HepG2 (cell line): ENCODE results near the gene GFRA4. TPM values are rescaled to one million over a fixed set of nuclear protein-coding genes. Genes with fewer than 3 reads are reported as not detected.

ENCODE experiments used
- ADNP ChIP-seq: sonication (generic); formaldehyde crosslinking; IDR thresholded peaks from 2 replicates; pipeline ENCODE4 v1.4.0; 2020; ENCODE audit warnings: missing genetic modification reagents
- ATAD3A ChIP-seq: sonication (generic); formaldehyde crosslinking; IDR thresholded peaks from 2 replicates; pipeline ENCODE4 v1.4.0; 2020; ENCODE audit warnings: missing genetic modification reagents
- CREBL2 ChIP-seq: sonication (generic); formaldehyde crosslinking; IDR thresholded peaks from 2 replicates; pipeline ENCODE4 v1.8.1; 2023; ENCODE audit warnings: missing genetic modification reagents, mild to moderate bottlenecking, borderline replicate concordance
- ERF ChIP-seq: IDR thresholded peaks from 2 replicates; pipeline ENCODE4 v1.6.1; 2018; ENCODE audit warnings: missing biosample characterization, missing genetic modification reagents
- GABPB1 ChIP-seq: IDR thresholded peaks from 2 replicates; pipeline ENCODE4 v1.6.1; 2016; ENCODE audit warnings: mild to moderate bottlenecking, missing genetic modification reagents, moderate library complexity, missing compliant biosample characterization
- NCOA5 ChIP-seq: sonication (generic); formaldehyde crosslinking; IDR thresholded peaks from 2 replicates; pipeline ENCODE4 v1.4.0; 2020; ENCODE audit warnings: missing genetic modification reagents
- NFRKB ChIP-seq: fragments of 450-650 bp; IDR thresholded peaks from 2 replicates; pipeline ENCODE4 v1.6.1; 2017
- NR3C1 ChIP-seq: sonication (generic); formaldehyde crosslinking; IDR thresholded peaks from 2 replicates; pipeline ENCODE4 v1.4.0; 2020; ENCODE audit warnings: missing genetic modification reagents
- PAWR ChIP-seq: sonication (generic); formaldehyde crosslinking; IDR thresholded peaks from 2 replicates; pipeline ENCODE4 v1.4.0; 2020; ENCODE audit warnings: missing genetic modification reagents, mild to moderate bottlenecking, borderline replicate concordance
- PCBP1 ChIP-seq: fragments of 200-400 bp; formaldehyde crosslinking; IDR thresholded peaks from 2 replicates; pipeline ENCODE4 v1.6.1; 2017; ENCODE audit warnings: mild to moderate bottlenecking, low read depth, low read length, borderline replicate concordance
- POGK ChIP-seq: sonication (generic); formaldehyde crosslinking; conservative IDR thresholded peaks from 2 replicates; pipeline ENCODE4 v1.8.0; 2022; ENCODE audit warnings: mild to moderate bottlenecking, moderate library complexity, missing genetic modification reagents
- RAD21 ChIP-seq: fragments of 450-650 bp; formaldehyde crosslinking; IDR thresholded peaks from 2 replicates; pipeline ENCODE4 v1.5.0; 2020; ENCODE audit warnings: mild to moderate bottlenecking
- RORA ChIP-seq: sonication (generic); formaldehyde crosslinking; IDR thresholded peaks from 2 replicates; pipeline ENCODE4 v1.5.0; 2020; ENCODE audit warnings: mild to moderate bottlenecking, missing genetic modification reagents, moderate library complexity
- SIX4 ChIP-seq: sonication (generic); formaldehyde crosslinking; IDR thresholded peaks from 2 replicates; pipeline ENCODE4 v1.4.0; 2020; ENCODE audit warnings: missing genetic modification reagents
- ZBTB39 ChIP-seq: sonication (generic); formaldehyde crosslinking; IDR thresholded peaks from 2 replicates; pipeline ENCODE4 v1.5.0; 2020; ENCODE audit warnings: missing genetic modification reagents
- ZBTB44 ChIP-seq: sonication (generic); formaldehyde crosslinking; IDR thresholded peaks from 2 replicates; pipeline ENCODE4 v1.4.0; 2020; ENCODE audit warnings: missing genetic modification reagents
- ZBTB7A ChIP-seq: sonication (generic); formaldehyde crosslinking; IDR thresholded peaks from 2 replicates; pipeline ENCODE4 v1.8.0; 2022; ENCODE audit warnings: mild to moderate bottlenecking, missing genetic modification reagents
- ZFP41 ChIP-seq: sonication (generic); formaldehyde crosslinking; IDR thresholded peaks from 2 replicates; pipeline ENCODE4 v1.4.0; 2020; ENCODE audit warnings: mild to moderate bottlenecking, missing genetic modification reagents, borderline replicate concordance
- ZNF10 ChIP-seq: sonication (generic); formaldehyde crosslinking; IDR thresholded peaks from 2 replicates; pipeline ENCODE4 v1.4.0; 2020; ENCODE audit warnings: mild to moderate bottlenecking, low read depth, missing genetic modification reagents, borderline replicate concordance
- ZNF44 ChIP-seq: sonication (generic); formaldehyde crosslinking; IDR thresholded peaks from 2 replicates; pipeline ENCODE4 v1.5.1; 2020; ENCODE audit warnings: mild to moderate bottlenecking, missing genetic modification reagents
- ZNF441 ChIP-seq: sonication (generic); formaldehyde crosslinking; IDR thresholded peaks from 2 replicates; pipeline ENCODE4 v1.7.0; 2021; ENCODE audit warnings: missing genetic modification reagents, borderline replicate concordance
- ZNF703 ChIP-seq: sonication (generic); formaldehyde crosslinking; IDR thresholded peaks from 2 replicates; pipeline ENCODE4 v1.5.1; 2020; ENCODE audit warnings: missing genetic modification reagents, mild to moderate bottlenecking, moderate library complexity, borderline replicate concordance
- ZNF724P ChIP-seq: sonication (generic); formaldehyde crosslinking; IDR thresholded peaks from 2 replicates; pipeline ENCODE4 v1.8.0; 2022; ENCODE audit warnings: missing genetic modification reagents, borderline replicate concordance
- ZNF775 ChIP-seq: sonication (generic); formaldehyde crosslinking; IDR thresholded peaks from 2 replicates; pipeline ENCODE4 v1.4.0; 2020; ENCODE audit warnings: missing genetic modification reagents, mild to moderate bottlenecking, moderate library complexity, borderline replicate concordance
- polyA plus RNA-seq, 8 experiments: library from polyadenylated mRNA; depleted of rRNA in 3 of 8; stranded (reverse) in 7 of 8; unstranded in 1 of 8; fragments of >200 nt; fragmentation: Illumina TruSeq in 4 of 8; extraction: Trizol in 4 of 8; gene quantifications; 2 replicates each; pipeline versions ENCODE4 v1.2.1 to v1.2.3, GENCODE V29; 2011 to 2016; ENCODE audit warnings: low read depth in 4 of 8, missing spikeins in 1 of 8, mixed read lengths in 1 of 8; ENCODE audit not compliant: insufficient read depth in 1 of 8
- total RNA-seq, 5 experiments: library from RNA; depleted of rRNA; stranded (reverse); fragments of >200 nt; fragmentation: Illumina TruSeq; extraction: Trizol; gene quantifications; 2 replicates each; pipeline ENCODE4 v1.2.3, GENCODE V29; 2016; ENCODE audit warnings: low read depth in 1 of 5

The GFRA4 gene
- total and polyA plus RNA-seq, 2 of the 13 experiments (the other 11 are each of a cell fraction or from before 2014, with no cell fraction given): not detected

GRCh38 chr20:3628502-3629314 lies 34.5 kb downstream of the GFRA4 start (continued):
- TF ChIP-seq POGK (CRISPR knock-in tag): peak; percentile 74; the same call in 1 of the 2 replicates
- TF ChIP-seq SIX4: 0 out of 2 replicates have a peak, but pooled peaks have one; percentile 36
- no peak for TF ChIP-seq NFRKB
- TF ChIP-seq ZNF775 (CRISPR knock-in tag): 0 out of 2 replicates have a peak, but pooled peaks have one; percentile 77
- TF ChIP-seq ERF (CRISPR knock-in tag): peak; percentile 94
- TF ChIP-seq ZNF441: peak; percentile 75; the same call in 1 of the 2 replicates
- TF ChIP-seq ZNF724P (CRISPR knock-in tag): peak; percentile 74; the same call in 1 of the 2 replicates
- no peak for TF ChIP-seq PAWR (CRISPR knock-in tag)
- no peak for TF ChIP-seq PCBP1
- peak; percentile 57; the same call in 1 of the 2 replicates for TF ChIP-seq ZBTB39 (CRISPR knock-in tag)
- TF ChIP-seq ZNF44: no peak
- no peak for TF ChIP-seq ZFP41 (CRISPR knock-in tag)
- no peak for TF ChIP-seq RAD21
- no peak for TF ChIP-seq ZBTB7A
- peak; percentile 80; the same call in 1 of the 2 replicates for TF ChIP-seq ATAD3A
- TF ChIP-seq CREBL2 (CRISPR knock-in tag): no peak
- TF ChIP-seq ADNP (CRISPR knock-in tag): no peak
- TF ChIP-seq GABPB1 (CRISPR knock-in tag): peak; percentile 33; the same call in 1 of the 2 replicates
- no peak for TF ChIP-seq ZNF10 (CRISPR knock-in tag)
- TF ChIP-seq NR3C1 (CRISPR knock-in tag): no peak
- no peak for TF ChIP-seq NCOA5 (CRISPR knock-in tag)
- TF ChIP-seq ZBTB44: no peak
- no peak for TF ChIP-seq ZNF703 (CRISPR knock-in tag)
- TF ChIP-seq RORA (CRISPR knock-in tag): no peak
